NB4 (cell line): ENCODE data around the gene PLA2G2A.

Experiments used
- MYC ChIP-seq: IDR thresholded peaks from 2 replicates; pipeline ENCODE4 v1.6.1; 2011; ENCODE audit warnings: low read depth, low read length
- POLR2A ChIP-seq: IDR thresholded peaks from 2 replicates; pipeline ENCODE4 v1.6.1; 2011; ENCODE audit warnings: mild to moderate bottlenecking; ENCODE audit not compliant: insufficient read length; ENCODE audit errors: extremely low read depth
- TF ChIP-seq, protein P1 (sequence below): IDR thresholded peaks from one replicate; pipeline ENCODE4 v1.5.1; 2012; ENCODE audit warnings: low read depth, low read length
- TF ChIP-seq, protein P2 (sequence below): IDR thresholded peaks from 2 replicates; pipeline ENCODE4 v1.6.1; 2011; ENCODE audit warnings: low read depth, low read length

DNA sequence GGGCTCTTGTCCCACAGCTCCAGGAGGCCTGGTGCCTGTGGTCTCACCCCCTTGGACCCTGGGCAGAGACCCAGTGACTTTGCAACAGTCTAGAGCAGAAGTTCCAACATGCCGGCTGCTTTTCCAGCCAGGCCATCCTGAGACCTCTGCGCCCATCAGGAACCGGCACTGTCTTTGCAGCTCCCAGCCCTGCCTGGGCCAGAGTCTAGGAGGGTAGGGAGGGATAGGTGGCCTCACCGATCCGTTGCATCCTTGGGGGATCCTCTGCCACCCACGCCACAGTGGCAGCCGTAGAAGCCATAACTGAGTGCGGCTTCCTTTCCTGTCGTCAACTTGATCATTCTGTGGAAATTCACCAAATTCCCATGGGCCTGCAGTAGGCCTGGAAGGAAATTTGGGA, 1.3 kb downstream of the PLA2G2A start:
- TF ChIP-seq, protein P1, sequence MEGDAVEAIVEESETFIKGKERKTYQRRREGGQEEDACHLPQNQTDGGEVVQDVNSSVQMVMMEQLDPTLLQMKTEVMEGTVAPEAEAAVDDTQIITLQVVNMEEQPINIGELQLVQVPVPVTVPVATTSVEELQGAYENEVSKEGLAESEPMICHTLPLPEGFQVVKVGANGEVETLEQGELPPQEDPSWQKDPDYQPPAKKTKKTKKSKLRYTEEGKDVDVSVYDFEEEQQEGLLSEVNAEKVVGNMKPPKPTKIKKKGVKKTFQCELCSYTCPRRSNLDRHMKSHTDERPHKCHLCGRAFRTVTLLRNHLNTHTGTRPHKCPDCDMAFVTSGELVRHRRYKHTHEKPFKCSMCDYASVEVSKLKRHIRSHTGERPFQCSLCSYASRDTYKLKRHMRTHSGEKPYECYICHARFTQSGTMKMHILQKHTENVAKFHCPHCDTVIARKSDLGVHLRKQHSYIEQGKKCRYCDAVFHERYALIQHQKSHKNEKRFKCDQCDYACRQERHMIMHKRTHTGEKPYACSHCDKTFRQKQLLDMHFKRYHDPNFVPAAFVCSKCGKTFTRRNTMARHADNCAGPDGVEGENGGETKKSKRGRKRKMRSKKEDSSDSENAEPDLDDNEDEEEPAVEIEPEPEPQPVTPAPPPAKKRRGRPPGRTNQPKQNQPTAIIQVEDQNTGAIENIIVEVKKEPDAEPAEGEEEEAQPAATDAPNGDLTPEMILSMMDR: no peak
- TF ChIP-seq POLR2A: no peak
- no peak for TF ChIP-seq MYC
- TF ChIP-seq, protein P2, sequence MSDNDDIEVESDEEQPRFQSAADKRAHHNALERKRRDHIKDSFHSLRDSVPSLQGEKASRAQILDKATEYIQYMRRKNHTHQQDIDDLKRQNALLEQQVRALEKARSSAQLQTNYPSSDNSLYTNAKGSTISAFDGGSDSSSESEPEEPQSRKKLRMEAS: no peak
